Mucosa of descending colon (tissue), 3 donors: ENCODE measurements around the gene GRK5. TPM values are rescaled to one million over a fixed set of nuclear protein-coding genes. Genes with fewer than 3 reads are reported as not detected.

Source experiments
- ATAC-seq: fragments of 200-7000 bp; cut with Tn5 transposase; one replicate; pipeline ENCODE4 v1.9.1; 2020; ENCODE audit warnings: mild to moderate bottlenecking, moderate library complexity
- DNase-seq, 3 donors: peaks; one replicate each; pipeline ENCODE4 v3.0.0-alpha.2; 2020
- H3K36me3 ChIP-seq: fragments of 200-600 bp; one replicate; pipeline ENCODE4 v1.8.0; 2021; ENCODE audit warnings: low read depth, mild to moderate bottlenecking
- H3K4me1 ChIP-seq: fragments of 200-600 bp; one replicate; pipeline ENCODE4 v1.8.0; 2021; ENCODE audit warnings: low read depth, mild to moderate bottlenecking
- H3K4me3 ChIP-seq: fragments of 200-600 bp; one replicate; pipeline ENCODE4 v1.8.0; 2021; ENCODE audit warnings: mild to moderate bottlenecking
- H3K9me3 ChIP-seq: fragments of 200-600 bp; one replicate; pipeline ENCODE4 v1.8.0; 2021; ENCODE audit warnings: mild to moderate bottlenecking
- CTCF ChIP-seq: fragments of 200-600 bp; IDR thresholded peaks from one replicate; pipeline ENCODE4 v1.8.0; 2022; ENCODE audit warnings: antibody characterized with exemption, mild to moderate bottlenecking
- intact Hi-C, 2 donors: fragments of 100-400 bp; cut with DNase I in 1 of 2; cut with micrococcal nuclease in 1 of 2; formaldehyde crosslinking; loops; one replicate each; pipeline versions ENCODE4 v1.11.0 to v1.11.1; 2022; cut with DNase I, micrococcal nuclease
- total RNA-seq, 3 donors: library from RNA; stranded (reverse); fragmentation: NEBNext Ultra II Directional in 2 of 3; extraction: Animal tissue kit (Norgen Biotek cat#: 25700) in 2 of 3; gene quantifications; one replicate each; pipeline versions ENCODE4 v1.2.1 to v1.2.4, GENCODE V29; 2021 to 2023
- donor health status: DM: no; HTN: no; CAD: no; lungs with moderate emphysema.
- donor health status: DM: no; HTN: no; CAD: no.
- donor health status: DM: no; HTN: yes; CAD: no.

Gene GRK5
- total RNA-seq, 3 donors from 2014 or later = 6.6 to 27.1 (median 8.3) TPM

- no peak for DNase-seq
- no peaks in the 10 kb centered on the region for H3K9me3 ChIP-seq
- H3K36me3 ChIP-seq = no peaks in the 10 kb centered on the region
- H3K4me1 ChIP-seq = peaks cover 8% of the 10 kb centered on the region
- H3K4me3 ChIP-seq = no peak overlapping the region
- no peak for ATAC-seq
- no peak for TF ChIP-seq CTCF
- intact Hi-C loops = no loop called here
Observed at GRCh38 chr10:119286516-119286915, 79.1 kb downstream of the GRK5 start.

DNA sequence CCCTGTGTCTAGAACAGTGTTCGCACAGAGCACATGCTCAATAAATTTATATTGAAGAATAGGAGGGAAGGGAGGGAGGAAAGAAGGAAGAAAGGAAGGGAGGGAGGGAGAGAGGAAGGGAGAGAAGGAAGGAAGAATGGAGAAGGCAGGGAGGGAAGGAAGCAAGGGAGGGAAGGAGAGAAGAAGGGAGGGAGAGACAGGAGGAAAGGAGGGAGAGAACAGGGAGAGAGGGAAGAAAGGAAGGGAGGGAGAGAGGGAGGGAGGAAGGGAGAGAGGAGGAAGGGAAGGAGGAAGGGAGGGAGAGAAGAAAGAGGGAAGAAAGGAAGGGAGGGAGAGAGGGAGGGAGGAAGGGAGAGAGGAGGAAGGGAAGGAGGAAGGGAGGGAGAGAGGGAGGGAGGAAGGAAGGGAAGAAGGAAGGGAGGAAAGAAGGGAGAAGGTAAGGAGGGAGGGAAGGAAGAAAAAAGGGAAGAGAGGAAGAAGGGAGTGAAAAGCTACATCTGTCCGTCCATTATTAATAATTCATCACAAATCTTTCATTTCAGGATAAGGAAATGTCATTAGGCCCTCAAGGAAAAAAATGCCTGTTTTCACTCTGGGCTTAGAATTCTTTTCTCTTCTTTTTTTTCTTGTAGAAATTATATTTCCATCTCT, 79.7 kb downstream of the GRK5 start:
- TF ChIP-seq CTCF = no peak
- Histone ChIP-seq H3K36me3 (no peaks in the 10 kb centered on the region), H3K4me1 (peaks cover 8% of the 10 kb centered on the region), H3K9me3 (no peaks in the 10 kb centered on the region), H3K4me3 (no peak overlapping the region)
- intact Hi-C loops = no loop called here
- no peak for ATAC-seq
- DNase-seq = no peak

DNA sequence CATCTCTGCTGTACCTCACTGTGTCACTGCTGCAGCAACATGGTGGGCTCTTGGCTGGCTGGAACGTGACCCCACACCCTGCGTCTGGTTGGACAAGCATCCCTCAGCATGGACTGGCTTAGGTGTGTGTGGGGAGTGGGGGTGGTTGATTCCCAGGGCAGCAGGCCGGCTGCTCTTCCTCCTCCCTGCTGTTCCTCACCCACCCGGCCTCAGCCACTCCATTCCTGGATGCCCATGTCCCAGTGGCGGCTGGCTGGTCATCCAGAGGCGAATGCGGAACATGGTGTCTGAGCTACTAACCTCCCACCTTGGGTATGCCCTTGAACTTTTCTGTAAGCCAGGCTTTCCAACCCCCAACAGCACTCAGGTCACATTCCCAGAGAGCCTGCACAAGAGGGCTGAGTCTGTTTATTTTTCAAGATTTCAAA, 81.2 kb downstream of the GRK5 start:
- DNase-seq (no peak), ATAC-seq (no peak)
- Histone ChIP-seq H3K4me3 (no peak overlapping the region), H3K4me1 (peaks cover 6% of the 10 kb centered on the region), H3K36me3 (no peaks in the 10 kb centered on the region), H3K9me3 (no peaks in the 10 kb centered on the region)
- intact Hi-C loops = no loop called here
- TF ChIP-seq CTCF = no peak

DNA sequence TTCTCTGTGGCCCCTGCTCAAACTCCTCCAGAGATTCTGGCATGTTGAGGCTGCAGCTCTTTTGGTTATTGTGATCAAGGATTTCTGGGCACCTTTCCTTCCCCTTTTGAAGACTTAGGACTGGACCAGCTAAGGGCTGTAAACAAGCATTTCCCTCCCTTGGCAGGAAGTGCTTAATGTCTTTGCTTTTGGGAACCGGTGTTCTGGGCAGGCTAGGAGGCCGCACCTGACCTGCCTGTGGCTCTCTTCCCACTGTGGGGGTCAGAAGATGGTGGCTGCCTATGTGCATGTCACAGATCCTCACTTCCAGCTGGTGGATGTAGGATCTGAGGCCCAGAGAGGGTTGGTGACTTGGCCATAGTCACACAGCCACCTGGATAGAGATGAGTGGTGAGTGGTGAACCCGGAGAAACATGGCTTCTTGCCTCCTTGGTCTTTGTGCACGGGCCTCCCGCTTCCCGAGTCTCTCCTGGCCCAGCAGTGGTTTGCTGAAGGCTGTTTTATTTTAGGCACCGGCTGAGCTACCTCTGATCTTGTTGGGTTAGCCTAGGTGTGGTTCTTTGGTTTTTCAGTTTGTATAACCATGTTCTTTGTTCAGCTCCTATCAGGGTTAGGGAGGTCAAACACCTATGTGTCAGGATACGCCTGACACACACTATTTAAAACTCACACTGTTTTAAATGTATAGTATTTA, 82.0 kb downstream of the GRK5 start:
- Histone ChIP-seq H3K36me3 (no peaks in the 10 kb centered on the region), H3K9me3 (no peaks in the 10 kb centered on the region), H3K4me1 (peaks cover 5% of the 10 kb centered on the region), H3K4me3 (no peak overlapping the region)
- TF ChIP-seq CTCF = no peak
- ATAC-seq (peak; percentile 40), DNase-seq (no peak)
- intact Hi-C loops = no loop called here

GRCh38 chr10:119290301-119291048, 83.1 kb downstream of the GRK5 start:
- ATAC-seq (peak; percentile 11), DNase-seq (no peak)
- TF ChIP-seq CTCF = no peak
- intact Hi-C loops = no loop called here
- no peaks in the 10 kb centered on the region for H3K9me3 ChIP-seq
- no peak overlapping the region for H3K4me3 ChIP-seq
- peaks cover 5% of the 10 kb centered on the region for H3K4me1 ChIP-seq
- H3K36me3 ChIP-seq = no peaks in the 10 kb centered on the region
